Renal cortical epithelial cell (primary cell): Measurements from ENCODE around the gene HECW1. TPM values are rescaled to one million over a fixed set of nuclear protein-coding genes. Genes with fewer than 3 reads are reported as not detected.
A peak's percentile ranks its signal among the peaks of the same experiment; 100 is the strongest.
"Not testable (repeated sequence)": the region's sequence is repeated elsewhere in the genome, so short reads cannot be mapped to it uniquely, and the experiment has no call there.

Source experiments
- DNase-seq: peaks from one replicate; pipeline ENCODE4 v3.0.0-alpha.2; 2011; ENCODE audit warnings: low read depth
- total RNA-seq: library from RNA; depleted of rRNA; stranded (reverse); fragments of >200 nt; gene quantifications from 2 replicates; pipeline ENCODE4 v1.2.3, GENCODE V29; 2014

Gene HECW1
- total RNA-seq, 1 donor from 2014 or later: 3.1 TPM

GRCh38 chr7:43465581-43466554, 353.4 kb downstream of the HECW1 start:
- DNase-seq: peak; percentile 41

GRCh38 chr7:43467406-43467805, 355.0 kb downstream of the HECW1 start:
- DNase-seq: no peak

- DNase-seq: no peak
These were observed 355.4 kb downstream of the HECW1 start for GRCh38 chr7:43467846-43468245.

GRCh38 chr7:43469051-43469450, 356.6 kb downstream of the HECW1 start:
- DNase-seq: no peak

- no peak for DNase-seq
These were observed 357.7 kb downstream of the HECW1 start for GRCh38 chr7:43470110-43470509.

GRCh38 chr7:43475983-43476382, 363.5 kb downstream of the HECW1 start:
- DNase-seq: no peak

- DNase-seq: no peak
These were observed 364.4 kb downstream of the HECW1 start for GRCh38 chr7:43476896-43477295.

- DNase-seq: no peak
These were observed 366.6 kb downstream of the HECW1 start for GRCh38 chr7:43479042-43479441.

GRCh38 chr7:43479543-43479942, 367.1 kb downstream of the HECW1 start:
- DNase-seq: no peak

GRCh38 chr7:43480581-43480980, 368.1 kb downstream of the HECW1 start:
- DNase-seq: no peak

GRCh38 chr7:43481902-43482678, 369.6 kb downstream of the HECW1 start:
- DNase-seq: peak; percentile 44

GRCh38 chr7:43482679-43483252, 370.3 kb downstream of the HECW1 start:
- no peak for DNase-seq

GRCh38 chr7:43484678-43485395, 372.4 kb downstream of the HECW1 start:
- no peak for DNase-seq

GRCh38 chr7:43485580-43485979, 373.1 kb downstream of the HECW1 start:
- DNase-seq: no peak

GRCh38 chr7:43486008-43486407, 373.6 kb downstream of the HECW1 start:
- not testable (repeated sequence) for DNase-seq

GRCh38 chr7:43486634-43487033, 374.2 kb downstream of the HECW1 start:
- DNase-seq: no peak

GRCh38 chr7:43487731-43488073, 375.3 kb downstream of the HECW1 start:
- DNase-seq: no peak

GRCh38 chr7:43489257-43489656, 376.8 kb downstream of the HECW1 start:
- no peak for DNase-seq

- no peak for DNase-seq
These were observed 377.6 kb downstream of the HECW1 start for GRCh38 chr7:43490016-43490415.

GRCh38 chr7:43491123-43491522, 378.7 kb downstream of the HECW1 start:
- DNase-seq: no peak

- DNase-seq: peak; percentile 85
These were observed 379.5 kb downstream of the HECW1 start for GRCh38 chr7:43491984-43492383.

GRCh38 chr7:43492896-43493295, 380.4 kb downstream of the HECW1 start:
- DNase-seq: peak; percentile 41
